ENCODE data around the gene SEC24B.

Gene SEC24B

GRCh38 chr4:109429545-109429944 is 4.1 kb upstream of the SEC24B start:
- Histone ChIP-seq H3K27ac (ENCODE audit: low read depth in 2 of 2, low read length in 2 of 2) (no peak overlapping the region), H3K4me1 (ENCODE audit: control insufficient read depth in 2 of 2, insufficient read depth in 2 of 2, low read length in 2 of 2) (peaks cover 5% of the 10 kb centered on the region in 2 donors), H3K36me3 (ENCODE audit: control insufficient read depth in 2 of 2, insufficient read depth in 2 of 2, low read length in 2 of 2) (no peaks in the 10 kb centered on the region), H3K9ac (ENCODE audit: low read depth in 1 of 2, low read length in 2 of 2) (no peak overlapping the region), H3K27me3 (ENCODE audit: control insufficient read depth in 2 of 2, insufficient read depth in 2 of 2, low read length in 2 of 2) (no peaks in the 10 kb centered on the region), H3K4me3 (ENCODE audit: low read length in 2 of 2) (no peak overlapping the region), H3K9me3 (ENCODE audit: control insufficient read depth in 2 of 2, low read length in 2 of 2) (no peaks in the 10 kb centered on the region)

DNA sequence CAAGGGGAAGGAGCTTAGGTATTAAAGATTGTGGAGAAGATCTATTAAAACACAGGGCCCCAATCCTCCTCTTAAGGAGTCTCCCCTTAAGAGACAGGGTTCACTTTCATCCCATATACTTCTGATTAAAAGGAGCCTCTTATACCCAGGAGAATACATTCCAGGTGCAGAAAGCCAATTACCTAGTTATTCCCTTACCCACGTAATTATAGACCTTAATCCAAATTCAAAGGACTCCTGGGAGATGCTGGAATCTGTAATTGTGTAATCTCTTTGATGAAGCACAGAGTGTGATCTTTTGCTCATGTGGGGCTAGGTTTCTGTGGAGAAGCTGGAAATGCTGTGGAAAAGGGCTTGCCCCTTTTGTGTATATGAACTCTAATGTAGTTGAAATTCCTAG is 1.4 kb upstream of the SEC24B start:
- no peak overlapping the region for H3K27ac ChIP-seq (ENCODE audit: low read depth in 2 of 2, low read length in 2 of 2)
- H3K4me3 ChIP-seq (ENCODE audit: low read length in 2 of 2) = peak overlapping the region in 1 of 2 donors; percentile 92
- H3K27me3 ChIP-seq (ENCODE audit: control insufficient read depth in 2 of 2, insufficient read depth in 2 of 2, low read length in 2 of 2) = no peaks in the 10 kb centered on the region
- peaks cover 23 to 27% of the 10 kb centered on the region in 2 donors for H3K4me1 ChIP-seq (ENCODE audit: control insufficient read depth in 2 of 2, insufficient read depth in 2 of 2, low read length in 2 of 2)
- H3K9ac ChIP-seq (ENCODE audit: low read depth in 1 of 2, low read length in 2 of 2) = peak overlapping the region in 1 of 2 donors; percentile 96
- H3K36me3 ChIP-seq (ENCODE audit: control insufficient read depth in 2 of 2, insufficient read depth in 2 of 2, low read length in 2 of 2) = no peaks in the 10 kb centered on the region
- no peaks in the 10 kb centered on the region for H3K9me3 ChIP-seq (ENCODE audit: control insufficient read depth in 2 of 2, low read length in 2 of 2)

GRCh38 chr4:109432696-109433095 is 919 bp upstream of the SEC24B start:
- peak overlapping the region; percentile 90 to 92 for H3K27ac ChIP-seq (ENCODE audit: low read depth in 2 of 2, low read length in 2 of 2)
- H3K9me3 ChIP-seq (ENCODE audit: control insufficient read depth in 2 of 2, low read length in 2 of 2) = no peaks in the 10 kb centered on the region
- peak overlapping the region; percentile 84 to 92 for H3K4me3 ChIP-seq (ENCODE audit: low read length in 2 of 2)
- no peaks in the 10 kb centered on the region for H3K36me3 ChIP-seq (ENCODE audit: control insufficient read depth in 2 of 2, insufficient read depth in 2 of 2, low read length in 2 of 2)
- peaks cover 23 to 27% of the 10 kb centered on the region in 2 donors for H3K4me1 ChIP-seq (ENCODE audit: control insufficient read depth in 2 of 2, insufficient read depth in 2 of 2, low read length in 2 of 2)
- peak overlapping the region; percentile 86 to 96 for H3K9ac ChIP-seq (ENCODE audit: low read depth in 1 of 2, low read length in 2 of 2)
- H3K27me3 ChIP-seq (ENCODE audit: control insufficient read depth in 2 of 2, insufficient read depth in 2 of 2, low read length in 2 of 2) = no peaks in the 10 kb centered on the region

DNA sequence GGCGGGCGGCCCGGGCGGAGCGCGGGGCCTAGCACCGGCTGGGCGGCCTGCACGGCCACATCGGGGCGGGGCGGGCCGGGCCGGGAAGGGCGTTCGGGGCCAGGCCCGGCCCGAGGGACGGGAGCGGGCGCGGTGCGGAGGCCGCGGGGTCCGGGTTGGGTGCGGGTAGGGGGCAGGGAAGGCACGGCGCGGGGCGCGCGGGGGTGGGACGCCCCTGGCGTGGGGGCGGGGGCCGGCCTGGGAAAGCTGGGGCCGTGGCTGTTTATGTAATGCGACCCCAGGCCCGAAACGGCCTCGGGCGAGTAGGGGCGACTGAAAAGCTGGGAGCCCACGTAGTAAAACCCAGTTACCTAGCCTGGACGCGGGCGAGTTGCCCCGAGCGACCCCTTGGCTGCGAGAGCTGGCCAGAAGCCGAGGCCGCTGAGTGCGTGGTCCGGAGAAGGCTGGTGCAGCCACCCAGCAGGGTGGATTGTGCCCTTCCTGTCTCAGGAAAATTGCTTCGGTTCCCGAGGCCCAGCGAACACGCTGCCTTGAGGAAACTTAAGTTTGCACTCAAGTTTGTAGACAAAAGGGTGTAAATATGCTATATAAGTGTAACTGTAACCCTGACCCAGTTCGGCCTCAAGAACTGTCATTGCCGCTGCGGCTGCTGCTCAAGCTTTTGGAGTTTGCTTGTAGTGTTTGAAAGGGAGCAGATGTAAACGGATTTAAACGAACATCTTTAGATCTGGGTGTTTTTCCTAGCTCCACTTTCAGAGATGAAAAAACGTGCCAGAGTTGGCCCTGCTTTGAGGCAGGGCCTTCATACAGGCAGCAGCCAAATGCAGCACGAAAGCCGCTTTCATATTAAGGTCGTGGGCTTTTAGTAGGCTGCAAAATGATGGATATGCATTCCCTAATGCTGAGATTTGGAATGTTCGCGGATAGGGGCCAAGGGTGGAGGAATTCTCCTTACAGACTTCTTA is 674 bp downstream of the SEC24B start:
- Histone ChIP-seq H3K27me3 (ENCODE audit: control insufficient read depth in 2 of 2, insufficient read depth in 2 of 2, low read length in 2 of 2) (no peaks in the 10 kb centered on the region), H3K4me1 (ENCODE audit: control insufficient read depth in 2 of 2, insufficient read depth in 2 of 2, low read length in 2 of 2) (peaks cover 23 to 27% of the 10 kb centered on the region in 2 donors), H3K9me3 (ENCODE audit: control insufficient read depth in 2 of 2, low read length in 2 of 2) (no peaks in the 10 kb centered on the region), H3K36me3 (ENCODE audit: control insufficient read depth in 2 of 2, insufficient read depth in 2 of 2, low read length in 2 of 2) (no peaks in the 10 kb centered on the region), H3K9ac (ENCODE audit: low read depth in 1 of 2, low read length in 2 of 2) (peak overlapping the region; percentile 87 to 96), H3K27ac (ENCODE audit: low read depth in 2 of 2, low read length in 2 of 2) (peak overlapping the region; percentile 90 to 92), H3K4me3 (ENCODE audit: low read length in 2 of 2) (peak overlapping the region; percentile 84 to 92)

DNA sequence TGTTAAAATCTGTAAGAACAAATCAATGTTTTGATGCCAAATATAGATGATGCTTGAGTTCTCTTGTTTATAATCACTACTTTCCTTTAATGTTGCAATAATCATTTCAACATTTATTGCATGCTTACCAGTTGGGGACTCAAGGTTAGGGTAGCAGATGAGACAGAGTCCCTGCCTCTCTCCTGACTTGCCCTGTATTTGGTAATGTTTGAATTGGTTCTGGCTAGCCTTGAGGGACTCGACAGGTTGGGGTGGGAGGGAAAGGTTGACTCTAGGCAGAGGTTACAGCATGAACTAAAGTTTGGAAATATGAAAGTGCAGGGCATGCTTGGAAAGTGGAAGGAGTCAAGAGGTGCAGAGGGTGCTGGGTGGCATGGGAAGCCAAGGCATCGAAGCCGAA is 2.0 kb downstream of the SEC24B start:
- Histone ChIP-seq H3K9me3 (ENCODE audit: control insufficient read depth in 2 of 2, low read length in 2 of 2) (no peaks in the 10 kb centered on the region), H3K27ac (ENCODE audit: low read depth in 2 of 2, low read length in 2 of 2) (no peak overlapping the region), H3K27me3 (ENCODE audit: control insufficient read depth in 2 of 2, insufficient read depth in 2 of 2, low read length in 2 of 2) (no peaks in the 10 kb centered on the region), H3K36me3 (ENCODE audit: control insufficient read depth in 2 of 2, insufficient read depth in 2 of 2, low read length in 2 of 2) (no peaks in the 10 kb centered on the region), H3K9ac (ENCODE audit: low read depth in 1 of 2, low read length in 2 of 2) (no peak overlapping the region), H3K4me3 (ENCODE audit: low read length in 2 of 2) (peak overlapping the region; percentile 26 to 92), H3K4me1 (ENCODE audit: control insufficient read depth in 2 of 2, insufficient read depth in 2 of 2, low read length in 2 of 2) (peaks cover 23 to 27% of the 10 kb centered on the region in 2 donors)

- Histone ChIP-seq H3K9me3 (ENCODE audit: control insufficient read depth in 2 of 2, low read length in 2 of 2) (no peaks in the 10 kb centered on the region), H3K27me3 (ENCODE audit: control insufficient read depth in 2 of 2, insufficient read depth in 2 of 2, low read length in 2 of 2) (no peaks in the 10 kb centered on the region), H3K4me3 (ENCODE audit: low read length in 2 of 2) (no peak overlapping the region), H3K4me1 (ENCODE audit: control insufficient read depth in 2 of 2, insufficient read depth in 2 of 2, low read length in 2 of 2) (peaks cover 23 to 27% of the 10 kb centered on the region in 2 donors), H3K36me3 (ENCODE audit: control insufficient read depth in 2 of 2, insufficient read depth in 2 of 2, low read length in 2 of 2) (no peaks in the 10 kb centered on the region), H3K9ac (ENCODE audit: low read depth in 1 of 2, low read length in 2 of 2) (peak overlapping the region in 1 of 2 donors; percentile 24), H3K27ac (ENCODE audit: low read depth in 2 of 2, low read length in 2 of 2) (no peak overlapping the region)
These were observed 2.9 kb downstream of the SEC24B start for GRCh38 chr4:109436504-109436903.

GRCh38 chr4:109440948-109441347 is 7.3 kb downstream of the SEC24B start:
- no peak overlapping the region for H3K27ac ChIP-seq (ENCODE audit: low read depth in 2 of 2, low read length in 2 of 2)

GRCh38 chr4:109441862-109442458 is 8.3 kb downstream of the SEC24B start:
- Histone ChIP-seq H3K4me3 (ENCODE audit: low read length in 2 of 2) (no peak overlapping the region), H3K36me3 (ENCODE audit: control insufficient read depth in 2 of 2, insufficient read depth in 2 of 2, low read length in 2 of 2) (peaks cover 5% of the 10 kb centered on the region in 2 donors), H3K9me3 (ENCODE audit: control insufficient read depth in 2 of 2, low read length in 2 of 2) (peaks cover 0 to 5% of the 10 kb centered on the region in 2 donors), H3K9ac (ENCODE audit: low read depth in 1 of 2, low read length in 2 of 2) (no peak overlapping the region), H3K27me3 (ENCODE audit: control insufficient read depth in 2 of 2, insufficient read depth in 2 of 2, low read length in 2 of 2) (no peaks in the 10 kb centered on the region), H3K4me1 (ENCODE audit: control insufficient read depth in 2 of 2, insufficient read depth in 2 of 2, low read length in 2 of 2) (no peaks in the 10 kb centered on the region), H3K27ac (ENCODE audit: low read depth in 2 of 2, low read length in 2 of 2) (no peak overlapping the region)

More at GRCh38 chr4:109440948-109441347, 7.3 kb downstream of the SEC24B start:
- no peaks in the 10 kb centered on the region for H3K27me3 ChIP-seq (ENCODE audit: control insufficient read depth in 2 of 2, insufficient read depth in 2 of 2, low read length in 2 of 2)
- H3K36me3 ChIP-seq (ENCODE audit: control insufficient read depth in 2 of 2, insufficient read depth in 2 of 2, low read length in 2 of 2) = peaks cover 0 to under 1% of the 10 kb centered on the region in 2 donors
- peaks cover 5 to 8% of the 10 kb centered on the region in 2 donors for H3K4me1 ChIP-seq (ENCODE audit: control insufficient read depth in 2 of 2, insufficient read depth in 2 of 2, low read length in 2 of 2)
- peaks cover 0 to under 1% of the 10 kb centered on the region in 2 donors for H3K9me3 ChIP-seq (ENCODE audit: control insufficient read depth in 2 of 2, low read length in 2 of 2)
- no peak overlapping the region for H3K9ac ChIP-seq (ENCODE audit: low read depth in 1 of 2, low read length in 2 of 2)
- no peak overlapping the region for H3K4me3 ChIP-seq (ENCODE audit: low read length in 2 of 2)

DNA sequence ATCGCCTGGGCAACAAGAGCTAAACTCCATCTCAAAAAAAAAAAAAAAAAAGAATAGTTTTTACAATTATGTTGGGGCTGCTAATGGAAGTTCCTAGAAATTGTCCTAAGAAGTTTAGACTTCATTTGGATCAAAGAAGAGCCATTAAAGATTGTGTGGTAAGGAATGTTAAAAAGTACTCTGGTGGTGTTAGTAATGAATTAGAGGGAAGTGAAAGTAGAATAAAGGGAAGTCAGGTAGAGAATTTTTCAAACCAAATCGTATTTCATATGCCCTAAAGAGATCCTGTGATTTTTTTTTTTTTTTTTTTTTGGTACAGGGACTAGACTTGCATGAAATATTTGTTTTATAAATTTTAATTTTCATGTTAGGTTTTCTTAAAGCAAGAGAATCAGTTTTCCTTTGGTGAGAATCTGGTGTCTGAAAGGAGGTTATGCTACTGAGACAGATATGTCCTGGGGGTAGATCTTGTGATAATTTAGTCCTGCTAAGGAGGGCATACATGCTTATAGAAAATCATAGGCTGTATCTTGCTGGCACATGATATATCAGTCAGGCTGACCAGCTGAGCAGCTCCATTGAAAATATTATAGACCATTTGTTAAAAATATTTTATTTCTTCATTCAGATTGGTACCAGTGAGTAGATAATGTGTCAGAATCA is 10.7 kb downstream of the SEC24B start:
- Histone ChIP-seq H3K4me1 (ENCODE audit: control insufficient read depth in 2 of 2, insufficient read depth in 2 of 2, low read length in 2 of 2) (no peaks in the 10 kb centered on the region), H3K9me3 (ENCODE audit: control insufficient read depth in 2 of 2, low read length in 2 of 2) (peaks cover 0 to 5% of the 10 kb centered on the region in 2 donors), H3K27me3 (ENCODE audit: control insufficient read depth in 2 of 2, insufficient read depth in 2 of 2, low read length in 2 of 2) (no peaks in the 10 kb centered on the region), H3K36me3 (ENCODE audit: control insufficient read depth in 2 of 2, insufficient read depth in 2 of 2, low read length in 2 of 2) (peaks cover 5% of the 10 kb centered on the region in 2 donors), H3K4me3 (ENCODE audit: low read length in 2 of 2) (no peak overlapping the region), H3K9ac (ENCODE audit: low read depth in 1 of 2, low read length in 2 of 2) (no peak overlapping the region), H3K27ac (ENCODE audit: low read depth in 2 of 2, low read length in 2 of 2) (no peak overlapping the region)

Measured in mucosa of rectum (tissue), 2 donors.